Central memory CD8-positive, alpha-beta T cell (primary cell): ENCODE results near the gene CFAP92.
A peak's percentile ranks its signal among the peaks of the same experiment; 100 is the strongest.

Source experiments
- ATAC-seq: fragments of 150-1000 bp; cut with Tn5 transposase; replicated peaks from 2 replicates; pipeline ENCODE4 v1.10.0; 2022; ENCODE audit warnings: mild to moderate bottlenecking, moderate FRiP score, moderate number of reproducible peaks; ENCODE audit not compliant: poor library complexity, severe bottlenecking; ENCODE audit errors: extremely low read depth
- DNase-seq, 2 donors: peaks; one replicate each; pipeline ENCODE4 v3.0.0; 2021; ENCODE audit warnings: low spot score in 2 of 2
- H3K27ac Mint-ChIP-seq: one replicate; pipeline ENCODE4 v1.8.0; 2022; ENCODE audit warnings: low read depth, mild to moderate bottlenecking, moderate library complexity, mixed read lengths
- H3K27me3 Mint-ChIP-seq: one replicate; pipeline ENCODE4 v1.8.0; 2022; ENCODE audit warnings: mixed read lengths
- H3K36me3 Mint-ChIP-seq: one replicate; pipeline ENCODE4 v1.8.0; 2022; ENCODE audit warnings: mild to moderate bottlenecking, moderate library complexity, mixed read lengths; ENCODE audit not compliant: insufficient read depth
- H3K4me1 Mint-ChIP-seq: one replicate; pipeline ENCODE4 v1.8.0; 2022; ENCODE audit warnings: mixed read lengths
- H3K4me3 Mint-ChIP-seq: one replicate; pipeline ENCODE4 v1.8.0; 2022; ENCODE audit warnings: mild to moderate bottlenecking, moderate library complexity, mixed read lengths
- H3K9me3 Mint-ChIP-seq: one replicate; pipeline ENCODE4 v1.8.0; 2022; ENCODE audit warnings: mixed read lengths

Gene CFAP92, protein sequence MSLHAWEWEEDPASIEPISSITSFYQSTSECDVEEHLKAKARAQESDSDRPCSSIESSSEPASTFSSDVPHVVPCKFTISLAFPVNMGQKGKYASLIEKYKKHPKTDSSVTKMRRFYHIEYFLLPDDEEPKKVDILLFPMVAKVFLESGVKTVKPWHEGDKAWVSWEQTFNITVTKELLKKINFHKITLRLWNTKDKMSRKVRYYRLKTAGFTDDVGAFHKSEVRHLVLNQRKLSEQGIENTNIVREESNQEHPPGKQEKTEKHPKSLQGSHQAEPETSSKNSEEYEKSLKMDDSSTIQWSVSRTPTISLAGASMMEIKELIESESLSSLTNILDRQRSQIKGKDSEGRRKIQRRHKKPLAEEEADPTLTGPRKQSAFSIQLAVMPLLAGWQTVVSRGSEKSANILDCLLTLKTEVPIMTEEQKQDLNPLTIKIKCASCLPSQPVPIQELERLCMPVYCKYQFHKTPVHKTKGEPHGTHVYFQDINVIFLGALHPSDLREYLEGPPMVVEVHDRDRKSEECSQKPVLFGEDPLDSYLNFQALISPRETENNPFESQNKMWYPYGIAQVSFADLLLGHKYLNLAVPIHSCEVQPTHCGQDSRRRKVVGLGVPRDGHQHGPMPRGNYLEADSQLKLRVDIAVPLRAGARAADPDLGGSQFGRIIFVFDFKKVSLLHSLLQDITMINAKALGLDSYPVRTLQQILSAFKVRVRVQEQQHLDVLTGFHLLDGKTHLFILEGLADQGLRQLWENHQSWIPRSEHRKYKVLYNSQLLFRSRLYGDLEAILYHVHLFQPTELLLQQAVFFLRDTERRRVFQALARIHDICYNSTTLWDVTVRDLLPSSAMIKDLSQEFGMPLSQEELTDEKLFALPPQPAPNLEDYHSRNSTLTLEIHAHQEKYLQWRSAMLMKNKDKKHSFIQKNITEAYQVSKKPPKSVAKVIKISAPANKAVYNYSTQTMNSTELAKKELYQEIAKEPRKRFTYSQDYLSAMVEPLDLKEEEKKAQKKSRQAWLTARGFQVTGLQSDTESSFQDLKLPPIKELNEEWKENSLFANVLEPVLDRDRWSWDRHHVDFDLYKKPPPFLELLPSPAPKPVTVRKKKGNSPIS

DNA sequence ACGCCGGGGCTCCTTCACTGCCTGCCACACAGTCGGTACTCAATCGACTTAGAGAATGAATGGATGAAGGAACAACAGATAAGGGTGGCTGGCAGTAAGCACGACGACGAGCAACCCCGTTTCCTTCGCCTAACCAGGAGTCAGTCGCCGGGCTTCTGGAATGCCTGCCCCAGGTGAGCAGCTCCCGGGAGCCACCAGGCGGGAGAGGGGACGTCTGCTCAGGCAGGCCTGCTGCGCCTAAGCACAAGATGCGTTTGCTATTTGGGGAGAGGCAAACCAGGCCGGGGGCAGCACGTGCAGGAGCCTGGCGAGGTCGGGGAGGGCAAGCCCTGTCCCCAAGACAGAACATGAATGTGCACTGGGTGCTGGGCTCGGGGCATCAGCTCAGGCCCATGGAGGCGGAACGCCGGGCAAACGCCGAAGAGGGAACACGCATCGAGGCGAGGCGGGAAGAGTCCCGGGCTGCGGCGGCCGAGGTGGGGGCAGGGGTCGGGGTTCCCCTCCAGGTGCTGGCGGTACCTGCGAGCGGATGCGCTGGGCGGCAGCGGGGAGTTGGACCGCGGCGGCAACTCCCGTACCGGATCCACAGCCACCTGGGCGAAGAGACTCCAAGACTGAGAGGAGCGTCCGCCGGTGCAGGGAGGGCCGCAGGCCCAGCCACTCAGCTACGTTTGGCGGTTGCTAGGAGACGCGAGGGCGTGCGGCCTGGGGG, at the start of gene CFAP92:
Gene CFAP92 (minus strand): TSS at position 616 of the 712 bp plus-strand sequence. CDS start 772 bp downstream, outside the sequence.
- H3K36me3 Mint-ChIP-seq = peaks cover 5% of the 10 kb centered on the region
- peaks cover 16% of the 10 kb centered on the region for H3K4me1 Mint-ChIP-seq
- H3K4me3 Mint-ChIP-seq = peak within 1 kb of the TSS; percentile 72
- DNase-seq (peak; percentile 81 to 90), ATAC-seq (peak; percentile 98)
- H3K27me3 Mint-ChIP-seq = peaks cover 3% of the 10 kb centered on the region
- no peaks in the 10 kb centered on the region for H3K9me3 Mint-ChIP-seq
- H3K27ac Mint-ChIP-seq = peak within 1 kb of the TSS; percentile 82

DNA sequence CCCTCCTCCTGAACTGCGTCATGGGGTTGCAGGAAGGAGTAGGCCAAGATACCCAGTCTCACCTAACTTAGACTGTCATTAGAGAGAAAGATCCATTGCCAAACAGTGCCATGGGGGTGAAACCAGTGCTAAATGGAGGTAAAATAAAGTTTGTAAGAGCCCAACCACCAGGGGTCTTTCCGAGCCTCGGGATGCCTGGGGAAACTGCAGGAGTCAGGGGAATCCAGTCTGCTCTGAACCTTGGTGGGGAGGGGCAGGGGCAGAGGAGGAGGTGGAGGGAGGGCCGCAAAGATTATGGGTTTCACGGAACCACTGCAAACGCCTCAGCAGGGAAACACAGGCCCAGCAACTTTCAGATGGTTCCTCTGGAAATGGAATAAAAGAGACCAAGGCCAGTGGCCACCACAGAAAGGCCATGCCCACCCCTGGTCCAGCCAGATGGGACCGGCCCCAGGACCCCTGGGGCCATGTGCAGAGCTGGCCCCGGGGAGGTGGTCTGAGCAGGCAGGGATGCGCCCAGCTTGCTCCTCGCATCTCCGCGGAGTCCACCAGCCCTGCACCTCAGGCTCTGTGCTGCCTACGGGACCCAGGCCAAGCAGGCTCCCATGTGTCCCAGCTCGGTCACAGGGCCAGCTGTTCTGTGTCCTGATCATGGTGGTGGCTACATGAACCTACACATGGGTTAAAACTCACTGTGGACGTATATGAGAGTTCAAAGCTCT, 46.9 kb upstream of the CFAP92 start:
- peaks cover 49% of the 10 kb centered on the region for H3K27me3 Mint-ChIP-seq

DNA sequence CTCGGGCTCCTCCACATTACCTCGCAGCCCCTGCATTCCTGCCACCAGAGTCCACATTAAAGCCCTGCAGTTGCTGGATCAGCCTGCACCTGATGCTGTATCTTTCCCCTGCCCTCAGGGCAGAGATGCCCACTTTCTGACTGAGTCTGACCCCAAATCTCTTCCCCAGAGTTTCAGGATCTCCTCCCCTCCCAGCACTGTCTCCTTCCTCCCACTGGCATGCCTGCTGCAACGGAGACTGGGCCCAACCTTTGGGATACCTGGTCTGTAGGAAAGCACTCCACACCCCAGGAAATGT, 46.1 kb upstream of the CFAP92 start:
- no peak overlapping the region for H3K4me3 Mint-ChIP-seq
- H3K27me3 Mint-ChIP-seq = peaks cover 49% of the 10 kb centered on the region
- H3K4me1 Mint-ChIP-seq = no peaks in the 10 kb centered on the region
- no peaks in the 10 kb centered on the region for H3K9me3 Mint-ChIP-seq
- no peak for DNase-seq
- H3K27ac Mint-ChIP-seq = no peak overlapping the region
- no peak for ATAC-seq
- H3K36me3 Mint-ChIP-seq = peaks cover 1% of the 10 kb centered on the region

More for the DNA sequence above, 46.9 kb upstream of the CFAP92 start:
- no peaks in the 10 kb centered on the region for H3K4me1 Mint-ChIP-seq
- H3K4me3 Mint-ChIP-seq = no peak overlapping the region
- H3K9me3 Mint-ChIP-seq = no peaks in the 10 kb centered on the region
- peaks cover 1% of the 10 kb centered on the region for H3K36me3 Mint-ChIP-seq
- ATAC-seq (no peak), DNase-seq (no peak)
- no peak overlapping the region for H3K27ac Mint-ChIP-seq

DNA sequence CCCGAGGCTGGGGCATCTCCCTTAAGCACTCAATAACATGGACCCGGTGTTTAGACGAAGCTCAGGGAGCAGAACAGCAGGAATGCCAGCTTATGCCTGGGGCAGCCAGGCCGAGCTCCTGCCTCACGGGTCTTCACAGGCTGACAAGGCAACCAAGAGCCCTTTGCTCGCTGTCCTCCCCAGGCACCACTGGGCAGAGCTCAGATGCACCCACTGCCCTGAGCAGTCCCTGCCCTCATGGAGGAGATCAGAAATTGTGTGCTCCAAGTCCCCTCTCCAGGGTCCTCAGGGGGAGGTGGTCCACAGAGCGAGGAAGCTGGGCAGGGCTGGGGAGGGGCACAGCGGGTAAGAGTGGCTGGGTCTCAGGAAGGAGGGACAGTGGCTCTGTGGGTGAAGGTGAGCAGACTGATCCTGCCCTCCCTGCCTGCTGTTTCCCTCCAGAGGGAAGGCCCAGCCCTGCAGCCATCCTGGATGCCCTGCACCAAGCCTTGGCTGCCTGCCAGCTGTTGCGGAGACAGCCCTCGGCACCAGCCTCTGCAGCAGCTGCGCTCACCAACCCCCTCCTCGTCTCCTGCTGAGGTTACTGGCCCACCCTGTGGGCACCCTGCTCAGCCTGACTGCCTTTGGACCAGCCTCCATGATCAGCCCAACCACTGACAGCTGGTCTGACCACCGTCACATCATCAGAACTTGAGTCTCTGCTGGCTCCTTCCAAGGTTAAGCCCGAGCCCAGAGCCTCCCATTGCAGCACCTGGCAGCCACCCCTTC, 45.6 kb upstream of the CFAP92 start:
- Mint-ChIP-seq H3K9me3 (no peaks in the 10 kb centered on the region), H3K27me3 (peaks cover 49% of the 10 kb centered on the region), H3K4me3 (no peak overlapping the region), H3K36me3 (peaks cover 1% of the 10 kb centered on the region), H3K4me1 (no peaks in the 10 kb centered on the region), H3K27ac (no peak overlapping the region)
- no peak for DNase-seq
- ATAC-seq = no peak

DNA sequence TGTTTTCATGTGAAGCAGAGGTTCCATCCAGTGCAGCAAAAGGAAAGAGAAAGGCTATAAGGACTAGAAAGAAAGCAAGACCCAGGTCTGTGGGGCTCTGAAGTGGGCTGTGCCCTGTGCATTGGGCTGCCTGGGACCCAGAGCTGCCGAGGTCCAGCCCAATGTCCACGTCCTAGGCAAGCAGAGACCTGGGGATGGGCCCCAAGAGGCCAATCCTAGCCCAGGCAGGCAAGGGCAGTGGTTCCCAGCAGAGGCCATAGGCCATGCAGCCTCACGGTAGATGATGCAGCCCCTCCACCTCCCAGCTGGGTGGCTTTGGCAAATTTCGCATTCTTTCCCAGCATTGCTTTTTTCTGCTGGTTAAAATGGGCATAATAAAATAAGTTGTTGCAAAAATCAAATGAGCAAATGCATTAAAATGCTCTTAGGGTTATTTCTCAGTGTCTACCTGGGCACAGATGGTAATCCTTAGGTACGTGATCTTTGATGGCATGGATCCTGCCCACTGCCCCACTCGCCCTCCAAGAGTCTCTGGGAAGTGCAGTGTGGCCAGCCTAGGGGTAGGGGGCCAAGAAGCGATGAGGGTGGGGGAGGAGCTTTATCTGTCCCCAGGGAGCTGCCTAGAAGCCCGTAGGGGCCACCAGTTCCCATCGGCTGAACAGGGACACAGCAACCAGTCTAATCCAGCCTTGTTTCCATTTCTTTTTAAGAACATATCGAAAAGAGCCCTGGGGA, 44.4 kb upstream of the CFAP92 start:
- H3K4me1 Mint-ChIP-seq = no peaks in the 10 kb centered on the region
- no peak for ATAC-seq
- H3K36me3 Mint-ChIP-seq = peaks cover 1% of the 10 kb centered on the region
- H3K4me3 Mint-ChIP-seq = no peak overlapping the region
- peaks cover 39% of the 10 kb centered on the region for H3K27me3 Mint-ChIP-seq
- no peak overlapping the region for H3K27ac Mint-ChIP-seq
- no peak for DNase-seq
- H3K9me3 Mint-ChIP-seq = no peaks in the 10 kb centered on the region

DNA sequence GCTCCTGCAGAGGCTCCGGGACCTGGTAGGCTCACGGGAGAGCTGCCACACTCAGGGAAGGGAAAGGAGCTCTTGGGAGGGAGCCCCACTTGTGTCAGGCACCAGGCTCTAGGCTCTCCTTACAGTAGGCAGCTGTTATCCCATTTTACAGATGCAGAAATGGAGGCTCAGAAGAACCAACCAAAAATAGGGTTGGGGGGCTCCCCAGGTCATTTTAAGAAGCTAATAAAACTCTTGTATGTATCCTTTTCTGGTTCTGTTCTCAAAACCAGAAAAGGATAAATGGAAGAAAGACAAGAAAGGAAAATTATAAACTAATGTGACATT, 43.2 kb upstream of the CFAP92 start:
- H3K9me3 Mint-ChIP-seq = no peaks in the 10 kb centered on the region
- H3K4me1 Mint-ChIP-seq = no peaks in the 10 kb centered on the region
- no peak overlapping the region for H3K27ac Mint-ChIP-seq
- H3K36me3 Mint-ChIP-seq = peaks cover 1% of the 10 kb centered on the region
- ATAC-seq (no peak), DNase-seq (no peak)
- H3K4me3 Mint-ChIP-seq = no peak overlapping the region
- peaks cover 27% of the 10 kb centered on the region for H3K27me3 Mint-ChIP-seq

DNA sequence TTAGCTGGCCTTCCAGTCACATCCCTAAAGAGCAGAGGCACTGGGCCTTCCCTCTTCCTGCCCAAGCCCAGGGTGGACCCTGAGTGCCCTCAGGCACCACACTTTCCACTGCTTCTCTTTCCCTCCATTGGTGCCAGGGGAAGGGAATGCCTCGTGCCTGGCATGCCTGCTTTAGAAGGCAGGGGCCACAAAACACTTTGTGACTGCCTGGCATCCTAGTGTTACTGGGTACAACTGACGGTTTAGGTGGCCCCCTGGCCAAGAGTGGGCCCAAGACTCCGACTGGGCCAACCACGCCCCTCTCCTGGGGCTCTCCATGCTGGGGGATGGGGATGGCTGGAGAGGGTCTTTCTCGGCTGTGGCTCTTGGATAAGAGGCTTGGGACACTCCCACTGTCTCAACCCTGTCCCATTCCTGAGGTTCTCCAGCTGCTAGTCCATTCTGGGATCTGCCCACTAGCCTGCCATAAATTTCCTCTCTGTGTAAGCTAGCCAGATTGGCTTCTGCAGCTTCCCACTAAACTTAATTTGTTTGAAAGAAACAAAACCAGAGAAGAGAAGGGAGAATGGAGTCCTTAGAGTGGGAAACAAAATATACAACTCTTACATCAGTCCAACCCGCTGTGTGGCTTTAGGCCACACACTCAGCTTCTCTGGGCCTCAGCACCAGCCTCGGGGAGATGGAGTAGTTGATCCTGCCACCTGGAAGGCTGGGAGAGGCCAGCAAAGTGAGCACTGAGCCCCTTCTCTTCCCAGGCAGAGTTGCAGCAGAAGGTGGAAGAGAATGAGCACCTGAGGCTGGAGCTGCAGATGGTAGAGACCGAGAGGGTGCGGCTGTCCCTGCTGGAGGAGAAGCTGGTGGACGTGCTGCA, 42.6 kb upstream of the CFAP92 start:
- H3K4me1 Mint-ChIP-seq = no peaks in the 10 kb centered on the region
- H3K4me3 Mint-ChIP-seq = no peak overlapping the region
- H3K27ac Mint-ChIP-seq = no peak overlapping the region
- peaks cover 21% of the 10 kb centered on the region for H3K27me3 Mint-ChIP-seq
- ATAC-seq (no peak), DNase-seq (no peak)
- no peaks in the 10 kb centered on the region for H3K9me3 Mint-ChIP-seq
- peaks cover 1% of the 10 kb centered on the region for H3K36me3 Mint-ChIP-seq

DNA sequence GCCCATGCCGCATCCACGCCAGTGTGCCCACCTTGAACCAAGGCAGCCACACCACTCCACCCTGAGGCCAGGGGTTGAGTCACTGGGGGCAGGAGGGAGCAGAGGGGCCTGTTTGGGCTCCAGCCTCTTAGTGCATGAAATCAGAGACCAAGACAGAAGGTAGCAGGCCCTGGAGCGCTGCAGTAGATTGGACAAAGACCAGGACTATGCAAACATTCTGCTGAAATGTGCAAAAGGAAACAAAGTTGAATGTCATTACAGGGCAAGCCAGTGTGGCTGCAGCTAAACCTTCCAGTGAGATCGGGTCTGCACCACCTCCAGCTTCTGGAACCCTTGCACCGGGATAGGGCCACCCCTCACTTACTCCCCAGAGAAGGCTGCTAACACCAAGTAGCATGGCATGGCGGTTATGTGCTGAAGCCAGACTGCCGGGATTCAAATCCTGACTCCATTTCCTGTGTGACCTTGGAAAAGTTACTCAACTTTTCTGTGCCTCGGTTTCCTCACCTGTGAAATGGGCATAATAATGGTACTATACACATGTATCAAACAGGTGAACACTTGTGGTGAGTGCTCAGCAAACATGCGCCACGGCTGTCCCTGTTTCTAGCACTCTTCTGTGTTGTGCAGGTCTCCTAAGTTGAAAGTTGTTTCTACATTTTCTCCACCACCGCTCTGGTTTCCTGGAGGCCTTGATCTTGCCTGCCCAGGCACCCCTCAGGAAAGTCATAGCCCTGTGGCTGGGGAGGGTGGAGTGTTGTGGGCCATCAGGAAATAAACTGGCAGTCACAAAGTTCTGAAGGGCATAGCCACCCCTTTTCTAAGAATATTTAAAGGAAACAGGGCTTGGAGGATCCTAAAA, 41.7 kb upstream of the CFAP92 start:
- H3K9me3 Mint-ChIP-seq = no peaks in the 10 kb centered on the region
- ATAC-seq (no peak), DNase-seq (no peak)
- no peaks in the 10 kb centered on the region for H3K4me1 Mint-ChIP-seq
- H3K27me3 Mint-ChIP-seq = peaks cover 18% of the 10 kb centered on the region
- H3K4me3 Mint-ChIP-seq = no peak overlapping the region
- peaks cover 1% of the 10 kb centered on the region for H3K36me3 Mint-ChIP-seq
- no peak overlapping the region for H3K27ac Mint-ChIP-seq

DNA sequence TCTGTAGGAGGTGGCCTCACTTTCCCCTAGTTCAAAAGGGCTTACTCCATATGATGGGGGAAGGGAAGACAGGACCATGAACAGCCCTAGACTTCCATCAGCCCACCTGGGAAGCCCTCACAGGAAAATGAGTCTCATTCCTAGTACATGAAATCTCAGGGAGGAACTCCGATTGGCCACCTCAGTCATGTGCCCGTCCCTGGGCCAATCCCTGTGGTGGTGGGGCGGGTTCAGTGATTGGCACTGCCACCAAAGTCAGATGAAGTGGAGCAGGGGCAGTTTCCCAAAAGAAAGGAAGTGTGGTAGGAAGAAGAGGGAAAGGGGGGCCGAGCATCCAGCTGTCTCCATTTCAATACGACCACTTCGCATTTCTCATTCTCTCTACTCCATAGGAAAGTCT, 40.8 kb upstream of the CFAP92 start:
- Mint-ChIP-seq H3K27me3 (peaks cover 9% of the 10 kb centered on the region), H3K4me3 (no peak overlapping the region), H3K9me3 (no peaks in the 10 kb centered on the region), H3K4me1 (no peaks in the 10 kb centered on the region), H3K27ac (no peak overlapping the region), H3K36me3 (no peaks in the 10 kb centered on the region)
- DNase-seq = no peak
- no peak for ATAC-seq
